Astrocyte of the hippocampus (primary cell): ENCODE data around the gene CKS1B.
A peak's percentile ranks its signal among the peaks of the same experiment; 100 is the strongest.

ENCODE experiments used
- DNase-seq: peaks from one replicate; pipeline ENCODE4 v3.0.0; 2011; ENCODE audit warnings: low read depth, low spot score

CKS1B gene

DNA sequence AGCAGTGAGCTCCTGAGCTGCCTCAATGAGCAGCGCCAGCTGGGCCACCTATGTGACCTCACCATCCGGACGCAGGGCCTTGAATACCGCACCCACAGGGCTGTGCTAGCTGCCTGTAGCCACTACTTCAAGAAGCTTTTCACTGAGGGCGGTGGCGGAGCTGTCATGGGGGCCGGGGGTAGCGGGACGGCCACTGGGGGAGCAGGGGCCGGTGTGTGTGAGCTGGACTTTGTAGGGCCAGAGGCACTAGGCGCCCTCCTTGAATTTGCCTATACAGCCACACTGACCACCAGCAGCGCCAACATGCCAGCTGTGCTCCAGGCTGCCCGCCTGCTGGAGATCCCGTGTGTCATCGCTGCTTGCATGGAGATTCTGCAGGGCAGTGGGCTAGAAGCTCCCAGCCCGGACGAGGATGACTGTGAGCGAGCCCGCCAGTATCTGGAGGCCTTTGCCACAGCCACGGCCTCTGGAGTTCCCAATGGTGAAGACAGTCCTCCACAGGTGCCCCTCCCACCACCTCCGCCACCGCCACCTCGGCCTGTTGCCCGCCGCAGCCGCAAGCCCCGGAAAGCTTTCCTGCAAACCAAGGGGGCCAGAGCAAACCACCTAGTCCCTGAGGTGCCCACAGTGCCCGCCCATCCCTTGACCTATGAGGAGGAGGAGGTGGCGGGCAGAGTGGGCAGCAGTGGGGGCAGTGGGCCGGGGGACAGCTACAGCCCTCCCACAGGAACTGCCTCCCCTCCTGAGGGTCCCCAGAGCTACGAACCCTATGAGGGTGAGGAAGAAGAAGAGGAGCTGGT, 40.4 kb downstream of the CKS1B start:
- no peak for DNase-seq

DNA sequence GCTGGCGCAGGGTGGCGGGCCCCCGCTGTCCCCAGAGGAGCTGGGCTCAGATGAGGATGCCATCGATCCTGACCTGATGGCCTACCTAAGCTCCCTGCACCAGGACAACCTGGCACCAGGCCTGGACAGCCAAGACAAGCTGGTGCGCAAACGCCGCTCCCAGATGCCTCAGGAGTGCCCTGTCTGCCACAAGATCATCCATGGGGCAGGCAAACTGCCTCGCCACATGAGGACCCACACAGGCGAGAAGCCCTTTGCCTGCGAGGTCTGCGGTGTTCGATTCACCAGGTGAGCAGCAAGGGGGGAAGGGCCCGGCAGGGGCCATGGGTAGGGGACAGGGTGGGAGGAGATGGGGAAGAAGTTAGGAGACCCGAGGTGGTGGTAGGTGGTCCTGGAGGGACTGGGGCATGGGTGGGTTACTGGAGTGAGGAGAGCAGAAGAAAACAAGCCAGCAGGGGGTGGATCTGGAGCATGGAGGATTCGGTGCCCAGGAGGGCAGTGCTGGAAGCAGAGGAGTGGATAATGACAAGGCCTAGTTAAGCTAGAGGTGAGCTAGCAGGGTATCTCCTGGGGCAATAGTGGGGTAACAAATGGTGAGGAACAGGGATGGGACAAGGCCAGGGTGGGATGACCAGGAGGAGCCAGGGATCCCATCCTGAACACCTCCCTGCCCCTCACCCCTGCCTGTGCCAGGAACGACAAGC, 41.2 kb downstream of the CKS1B start:
- DNase-seq, result no peak

DNA sequence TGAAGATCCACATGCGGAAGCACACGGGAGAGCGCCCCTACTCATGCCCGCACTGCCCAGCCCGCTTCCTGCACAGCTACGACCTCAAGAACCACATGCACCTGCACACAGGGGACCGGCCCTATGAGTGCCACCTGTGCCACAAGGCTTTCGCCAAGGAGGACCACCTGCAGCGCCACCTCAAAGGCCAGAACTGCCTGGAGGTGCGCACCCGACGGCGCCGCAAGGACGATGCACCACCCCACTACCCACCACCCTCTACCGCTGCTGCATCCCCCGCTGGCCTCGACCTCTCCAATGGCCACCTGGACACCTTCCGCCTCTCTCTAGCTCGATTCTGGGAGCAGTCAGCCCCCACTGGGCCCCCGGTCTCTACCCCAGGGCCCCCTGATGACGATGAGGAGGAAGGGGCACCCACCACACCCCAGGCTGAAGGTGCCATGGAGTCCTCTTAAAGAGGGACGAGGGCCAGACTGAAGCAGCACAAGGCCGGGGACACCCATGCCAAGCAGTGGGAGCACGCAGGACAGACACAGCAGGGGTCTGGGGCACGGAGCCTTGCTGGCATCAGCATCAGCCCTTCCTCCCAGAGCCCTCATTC, 41.9 kb downstream of the CKS1B start:
- no peak for DNase-seq

DNA sequence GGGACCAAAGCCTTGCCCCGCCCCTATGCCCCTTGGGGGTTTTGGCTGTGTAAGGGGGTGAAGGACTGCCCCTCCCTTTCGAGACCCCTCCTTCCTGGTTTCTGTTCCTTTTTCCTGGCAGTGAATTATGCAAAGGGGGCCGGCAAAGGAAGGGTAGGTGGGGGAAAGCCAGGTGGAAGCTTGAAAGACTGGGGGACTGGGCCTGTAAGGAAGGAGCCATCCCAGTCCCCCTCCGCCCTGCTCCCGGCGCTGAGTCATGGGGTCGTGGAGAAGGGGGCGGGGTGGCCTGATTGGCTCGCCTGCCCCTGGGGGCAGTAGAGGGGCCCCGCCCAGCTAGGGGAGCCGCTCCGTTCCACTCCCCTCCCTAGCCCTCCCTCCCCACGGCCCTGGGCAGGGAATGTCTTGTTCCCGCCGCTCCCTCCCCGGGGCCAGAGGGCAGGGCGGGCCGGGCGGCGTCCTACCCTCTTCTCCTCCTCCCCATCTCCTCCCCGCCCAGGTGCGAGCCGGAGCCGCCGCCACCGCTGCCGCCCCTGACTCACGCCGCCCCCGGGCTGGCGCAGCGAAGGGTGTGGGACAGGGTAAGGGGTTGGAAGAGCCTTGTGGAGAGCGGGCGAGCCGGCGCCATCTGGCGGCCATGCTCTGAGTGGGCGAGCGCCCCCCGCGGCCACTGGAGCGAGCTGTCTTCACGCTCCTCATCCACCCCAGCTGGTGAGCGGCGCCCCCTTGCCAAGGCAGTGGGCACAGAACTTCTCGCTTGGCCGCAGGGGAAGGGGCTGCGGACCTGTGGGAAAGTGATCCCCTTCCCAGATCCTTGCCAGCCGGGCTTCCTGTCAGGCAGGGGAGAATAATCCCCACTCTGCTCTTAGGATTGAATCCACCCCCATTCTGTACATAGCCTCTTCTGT, 42.8 kb downstream of the CKS1B start:
- DNase-seq, result peak; percentile 97

DNA sequence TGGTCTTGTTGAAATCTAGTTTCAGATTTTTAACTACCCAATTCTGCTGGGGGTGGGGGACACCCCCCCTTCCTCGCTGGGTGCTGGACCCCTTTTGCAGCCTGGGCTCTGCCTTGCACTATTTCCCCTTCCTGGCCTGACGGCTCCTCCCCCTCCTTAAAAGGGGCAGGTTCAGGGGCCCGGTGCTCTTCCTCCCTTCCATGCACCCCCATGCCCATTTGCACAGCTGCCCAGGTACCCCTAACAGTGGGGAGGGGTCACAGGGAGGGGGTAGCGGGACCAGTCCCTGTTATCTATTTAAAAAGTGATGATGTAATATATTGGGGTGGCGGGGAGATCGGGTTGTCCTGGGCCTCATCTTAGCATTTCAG, 43.5 kb downstream of the CKS1B start:
- no peak for DNase-seq

DNA sequence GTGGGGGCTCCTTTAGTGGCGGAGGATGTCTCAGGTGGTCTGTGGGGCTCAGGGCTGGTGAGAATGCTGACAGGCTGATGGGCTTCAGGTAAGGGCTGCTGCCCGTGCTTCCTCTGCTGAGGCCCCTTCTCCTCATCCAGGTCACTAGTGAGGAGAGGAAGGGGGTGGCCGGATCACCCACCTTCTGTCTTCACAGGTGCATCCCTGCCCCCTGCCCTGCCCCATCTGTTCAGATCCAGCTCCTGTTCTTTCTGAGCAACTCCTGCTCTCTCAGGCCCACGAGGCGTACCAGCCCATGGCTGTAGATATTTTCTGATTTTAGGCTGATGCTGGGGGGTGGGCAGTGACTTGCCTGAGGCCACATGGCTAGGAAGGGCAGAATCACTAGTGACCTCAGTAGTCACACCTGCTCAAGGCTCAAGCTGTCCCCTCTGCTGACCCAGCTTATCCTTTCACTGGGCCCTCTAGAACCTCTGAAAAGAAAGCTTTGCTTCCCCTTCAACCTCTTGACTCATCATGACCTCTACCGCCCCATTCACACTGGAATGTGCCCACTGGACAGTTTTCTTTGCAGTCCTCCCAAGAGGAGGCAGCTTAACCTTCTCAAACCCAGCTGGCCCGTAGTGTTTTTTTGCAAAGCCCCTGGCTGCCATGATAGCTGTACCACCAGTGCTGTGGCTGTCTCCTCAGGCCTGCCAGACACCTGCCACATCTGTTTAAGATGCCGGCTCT, 44.3 kb downstream of the CKS1B start:
- no peak for DNase-seq

DNA sequence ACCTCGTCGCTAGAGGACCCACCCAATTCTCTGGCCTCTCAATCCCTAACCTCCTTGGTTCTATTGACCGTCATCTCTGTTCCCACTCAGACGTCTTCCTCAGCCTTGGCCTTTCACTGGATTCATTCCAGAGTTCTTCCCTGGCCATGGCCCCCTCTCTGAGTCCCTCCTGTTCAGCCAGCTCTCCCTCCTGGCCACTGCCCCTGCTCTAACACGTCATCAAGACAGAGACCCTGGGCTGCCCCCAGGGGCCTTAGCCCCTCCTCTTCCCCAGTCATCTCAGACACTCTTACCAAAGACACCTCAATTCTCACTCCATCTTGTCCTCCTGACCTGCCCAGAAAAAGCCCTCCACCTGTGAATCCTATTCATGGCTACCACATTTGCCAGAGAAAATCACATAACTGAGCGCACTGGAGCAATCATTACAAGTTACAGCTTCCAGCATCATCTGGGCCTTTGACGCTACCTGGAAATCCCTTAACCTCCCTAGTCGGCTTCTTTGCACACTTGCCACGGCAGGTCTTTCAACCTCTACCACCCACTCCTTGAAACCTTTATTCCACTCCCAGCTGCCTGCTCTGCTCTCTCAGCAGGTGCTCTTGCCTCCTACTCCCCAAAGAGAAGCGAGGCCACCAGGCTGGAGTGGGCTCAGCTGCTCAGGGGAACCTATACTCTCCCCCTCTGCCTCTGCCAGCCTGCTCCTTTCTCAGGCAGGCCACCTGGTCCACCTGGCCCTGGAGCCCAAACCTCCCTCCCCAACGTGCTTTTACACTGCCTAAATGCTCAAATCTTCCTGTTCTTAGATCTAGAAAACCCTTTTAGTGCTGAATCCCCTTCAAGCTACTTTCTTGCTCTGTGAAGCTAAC, 45.1 kb downstream of the CKS1B start:
- no peak for DNase-seq

DNA sequence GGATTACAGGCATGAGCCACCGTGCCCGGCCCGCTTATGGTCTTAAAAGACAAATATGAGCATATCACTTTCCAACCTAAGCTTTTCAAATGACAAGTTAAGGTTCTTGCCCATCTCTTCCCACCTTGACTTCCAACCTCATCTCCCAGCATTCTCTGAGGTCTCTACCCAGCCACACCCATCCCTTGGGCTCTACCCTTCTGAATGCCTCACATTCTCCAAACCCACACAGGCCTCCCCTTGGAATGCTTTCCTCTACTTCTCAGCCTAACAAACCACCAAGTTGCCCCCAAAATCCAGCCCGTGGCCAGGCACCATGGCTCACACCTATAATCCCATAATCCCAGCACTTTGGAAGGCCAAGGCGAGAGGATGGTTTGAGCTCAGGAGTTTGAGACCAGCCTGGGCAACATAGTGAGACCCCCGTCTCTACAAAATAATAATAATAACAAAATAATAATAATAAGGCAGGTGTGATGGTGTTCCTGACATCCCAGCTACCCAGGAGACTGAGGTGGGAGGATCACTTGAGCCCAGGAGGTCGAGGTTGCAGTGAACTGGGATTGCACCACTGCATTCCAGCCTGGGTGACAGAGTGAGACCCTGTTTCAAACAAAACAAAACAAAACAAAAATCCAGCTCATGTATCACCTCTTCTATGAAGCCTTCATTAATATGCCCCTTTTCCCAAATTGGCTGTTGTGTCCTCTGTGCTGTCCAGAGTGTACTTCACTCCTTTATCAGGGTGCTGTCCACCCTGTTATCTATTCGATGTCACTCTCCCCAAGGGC, 47.9 kb downstream of the CKS1B start:
- peak; percentile 29 for DNase-seq

DNA sequence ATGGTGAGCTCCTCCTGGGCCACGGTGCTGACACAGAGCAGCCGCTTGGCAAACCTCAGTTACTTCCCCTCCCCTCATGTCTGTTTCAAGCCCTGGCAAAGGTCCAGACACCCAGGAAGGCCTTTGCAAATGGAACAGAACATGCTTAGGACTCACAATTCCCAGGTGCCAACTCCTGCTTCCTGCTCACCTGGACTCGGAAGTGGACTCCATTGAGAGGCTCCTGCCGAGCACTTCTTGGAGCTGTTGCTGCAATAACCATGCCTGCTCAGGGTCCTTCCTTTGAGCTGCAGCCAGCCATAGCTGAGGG, 48.4 kb downstream of the CKS1B start:
- DNase-seq, result no peak

DNA sequence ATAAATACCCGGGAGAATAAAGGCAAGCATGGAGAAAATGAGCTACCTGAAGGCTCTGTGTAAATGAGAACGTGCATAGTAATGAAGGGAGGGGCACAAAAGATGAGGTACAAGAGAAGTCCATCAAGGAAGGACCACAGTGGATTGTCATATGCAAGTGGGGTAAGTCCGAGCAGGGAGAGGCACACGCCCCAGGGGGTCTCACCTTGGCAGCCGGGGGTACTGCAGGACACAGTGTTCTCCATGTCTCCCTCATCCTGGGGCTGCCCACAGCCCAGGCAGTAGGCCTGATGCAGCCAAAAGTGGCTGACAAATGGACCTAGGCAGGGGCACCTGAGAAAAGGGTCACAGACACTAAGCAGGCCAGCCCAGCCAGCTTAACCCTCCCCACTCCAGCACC, 49.1 kb downstream of the CKS1B start:
- DNase-seq, result no peak

DNA sequence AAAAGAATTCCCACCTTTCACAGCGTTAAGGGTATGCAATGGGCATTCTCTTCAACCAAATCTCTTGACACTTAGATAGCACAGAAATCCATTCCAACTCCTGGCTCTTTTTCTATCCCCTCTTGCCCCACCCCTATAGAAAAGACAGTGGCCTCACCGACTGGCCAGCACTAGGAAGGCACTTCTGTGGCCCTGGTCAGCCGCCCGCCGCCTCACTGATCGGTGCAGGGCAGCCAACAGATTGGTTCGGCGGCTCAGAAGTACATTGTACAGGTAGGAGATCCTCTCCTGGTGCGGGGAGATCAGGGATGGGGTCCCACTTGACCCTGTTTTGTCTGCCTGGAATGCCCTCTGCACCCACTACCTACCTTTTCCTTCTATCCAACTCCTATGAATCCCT, 49.8 kb downstream of the CKS1B start:
- DNase-seq, result no peak

DNA sequence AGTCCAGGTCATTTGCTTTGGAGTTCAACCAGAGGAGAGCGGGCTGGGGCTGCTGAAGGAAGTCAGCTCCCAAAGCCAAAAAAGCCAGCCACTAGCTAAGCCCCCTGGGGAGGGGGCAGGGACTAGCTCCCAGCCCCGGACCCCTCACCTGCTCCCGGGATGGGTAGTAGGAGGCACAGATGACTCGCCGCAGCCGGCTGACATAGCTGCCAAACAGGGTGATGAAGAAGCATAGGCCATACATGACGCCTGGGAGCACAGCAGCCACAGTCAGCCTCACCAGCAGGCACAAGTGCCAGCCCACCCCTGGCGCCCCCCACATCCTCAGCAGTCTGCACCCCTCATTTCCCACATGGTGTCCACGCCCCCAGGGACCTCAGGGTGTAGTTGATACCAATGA, 51.7 kb downstream of the CKS1B start:
- DNase-seq, result no peak

DNA sequence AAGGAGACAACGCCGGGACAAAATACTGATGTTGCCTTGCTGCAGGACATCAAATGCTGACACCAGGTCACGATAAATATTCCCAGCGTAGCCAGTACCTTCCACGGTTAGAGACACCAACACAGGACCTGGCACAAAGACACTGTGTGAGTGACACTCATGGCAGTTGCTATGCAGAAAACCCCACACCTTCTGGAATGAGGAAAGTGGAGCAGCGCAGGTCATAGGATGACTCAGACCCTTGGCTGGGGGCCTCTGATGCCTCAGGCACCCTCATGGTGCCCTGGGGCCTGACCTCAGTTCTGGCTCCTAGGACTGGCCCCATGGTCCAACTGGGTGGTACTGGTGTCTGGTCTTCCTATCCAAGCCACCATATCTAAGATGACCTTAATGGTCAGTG, 52.1 kb downstream of the CKS1B start:
- DNase-seq, result peak; percentile 28
